ENCODE results near the gene FAM90A1.
"Not testable (repeated sequence)": the region's sequence is repeated elsewhere in the genome, so short reads cannot be mapped to it uniquely, and the experiment has no call there.

DNA sequence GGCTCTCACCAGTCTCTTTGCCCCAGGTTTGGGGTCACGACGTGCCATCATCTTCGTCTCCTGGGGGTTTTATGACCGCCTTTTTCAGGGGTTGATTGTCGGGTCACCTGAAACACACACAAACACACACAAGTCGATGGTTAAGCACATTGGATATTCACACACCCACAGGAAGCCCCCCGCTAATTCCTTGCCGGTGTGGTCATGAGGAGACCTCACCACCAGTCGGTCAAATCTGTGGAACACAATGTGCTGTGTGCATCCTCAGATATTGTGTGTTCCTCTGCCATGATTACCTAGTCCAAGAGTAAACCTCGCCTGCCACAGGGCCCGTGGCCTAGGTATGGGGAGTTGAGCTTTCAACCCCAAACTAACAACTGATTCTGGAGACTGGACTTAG lies 2.6 kb downstream of the FAM90A1 start:
- TF ChIP-seq POLR2A, CTCF (IDR thresholded peaks at IDR 0.05): not testable (repeated sequence)

All from sigmoid colon (tissue), 3 donors.